Liver (tissue), 9 donors: ENCODE data around the gene EMC6. TPM values are rescaled to one million over a fixed set of nuclear protein-coding genes. Genes with fewer than 3 reads are reported as not detected.

ENCODE experiments used
- DNase-seq: peaks from one replicate; pipeline ENCODE4 v3.0.0-alpha.2; 2017; ENCODE audit warnings: low spot score
- H3K27ac ChIP-seq, 2 donors: one replicate each; pipeline ENCODE4 v1.7.0; 2013; ENCODE audit warnings: inconsistent platforms in 2 of 2, low read length in 2 of 2, control low read depth in 1 of 2, low read depth in 1 of 2, mild to moderate bottlenecking in 1 of 2
- H3K27me3 ChIP-seq, 4 donors: one replicate each; pipeline versions ENCODE4 v1.6.1 to v1.7.0; 2013; ENCODE audit warnings: low read length in 3 of 4, inconsistent platforms in 1 of 4, mild to moderate bottlenecking in 1 of 4, moderate library complexity in 1 of 4; ENCODE audit not compliant: control insufficient read depth in 4 of 4, insufficient read depth in 4 of 4
- H3K36me3 ChIP-seq, 4 donors: one replicate each; pipeline versions ENCODE4 v1.6.1 to v1.7.0; 2013; ENCODE audit warnings: low read length in 3 of 4, mild to moderate bottlenecking in 3 of 4, low read depth in 1 of 4, moderate library complexity in 1 of 4; ENCODE audit not compliant: control insufficient read depth in 4 of 4, insufficient read depth in 3 of 4
- H3K4me1 ChIP-seq, 4 donors: one replicate each; pipeline versions ENCODE4 v1.6.1 to v1.7.0; 2013; ENCODE audit warnings: low read length in 3 of 4, mild to moderate bottlenecking in 3 of 4, moderate library complexity in 1 of 4; ENCODE audit not compliant: control insufficient read depth in 4 of 4, insufficient read depth in 4 of 4
- H3K4me3 ChIP-seq, 3 donors: one replicate each; pipeline versions ENCODE4 v1.6.1 to v1.7.0; 2013; ENCODE audit warnings: low read length in 3 of 3, control low read depth in 1 of 3, low read depth in 1 of 3, mild to moderate bottlenecking in 1 of 3
- H3K9ac ChIP-seq, 2 donors: one replicate each; pipeline ENCODE4 v1.7.0; 2013; ENCODE audit warnings: low read length in 2 of 2, mild to moderate bottlenecking in 2 of 2, moderate library complexity in 2 of 2, control low read depth in 1 of 2, low read depth in 1 of 2
- H3K9me3 ChIP-seq, 4 donors: one replicate each; pipeline versions ENCODE4 v1.6.1 to v1.7.0; 2013; ENCODE audit warnings: low read length in 3 of 4; ENCODE audit not compliant: control insufficient read depth in 4 of 4
- ATF3 ChIP-seq: IDR thresholded peaks from 2 replicates; pipeline ENCODE4 v1.6.1; 2016; ENCODE audit warnings: antibody characterized with exemption
- CTCF ChIP-seq: fragments of 150-350 bp; IDR thresholded peaks from 2 replicates; pipeline ENCODE4 v1.5.1; 2017; ENCODE audit warnings: improper control_type of control experiment, low read depth, low read length; ENCODE audit not compliant: missing input control
- EGR1 ChIP-seq, 2 donors: IDR thresholded peaks; 2 replicates each; pipeline ENCODE4 v1.6.1; 2016 to 2018; ENCODE audit warnings: antibody characterized with exemption in 2 of 2, low read depth in 2 of 2
- FOXA1 ChIP-seq: IDR thresholded peaks from 2 replicates; pipeline ENCODE4 v1.6.1; 2016; ENCODE audit warnings: antibody characterized with exemption
- FOXA2 ChIP-seq: IDR thresholded peaks from 2 replicates; pipeline ENCODE4 v1.6.1; 2016; ENCODE audit warnings: antibody characterized with exemption
- GABPA ChIP-seq, 2 donors: IDR thresholded peaks in 1 of 2; conservative IDR thresholded peaks in 1 of 2; 2 replicates each; pipeline ENCODE4 v1.6.1; 2016; ENCODE audit warnings: antibody characterized with exemption in 2 of 2, mild to moderate bottlenecking in 1 of 2, moderate library complexity in 1 of 2
- HNF4A ChIP-seq, 2 donors: conservative IDR thresholded peaks; 2 replicates each; pipeline ENCODE4 v1.6.1; 2016; ENCODE audit warnings: antibody characterized with exemption in 2 of 2, mild to moderate bottlenecking in 2 of 2
- HNF4G ChIP-seq: IDR thresholded peaks from 2 replicates; pipeline ENCODE4 v1.6.1; 2016; ENCODE audit warnings: antibody characterized with exemption
- JUND ChIP-seq, 2 donors: IDR thresholded peaks; 2 replicates each; pipeline ENCODE4 v1.6.1; 2016; ENCODE audit warnings: antibody characterized with exemption in 2 of 2
- MAX ChIP-seq: IDR thresholded peaks from 2 replicates; pipeline ENCODE4 v1.6.1; 2016; ENCODE audit warnings: antibody characterized with exemption
- NR2F2 ChIP-seq: IDR thresholded peaks from 2 replicates; pipeline ENCODE4 v1.6.1; 2016; ENCODE audit warnings: antibody characterized with exemption
- RAD21 ChIP-seq, 2 donors: IDR thresholded peaks; 2 replicates each; pipeline ENCODE4 v1.6.1; 2016; ENCODE audit warnings: antibody characterized with exemption in 2 of 2, mild to moderate bottlenecking in 2 of 2
- REST ChIP-seq: IDR thresholded peaks from 2 replicates; pipeline ENCODE4 v1.6.1; 2016; ENCODE audit warnings: antibody characterized with exemption, mild to moderate bottlenecking
- RXRA ChIP-seq, 2 donors: IDR thresholded peaks; 2 replicates each; pipeline ENCODE4 v1.6.1; 2017 to 2018; ENCODE audit warnings: antibody characterized with exemption in 2 of 2, mild to moderate bottlenecking in 1 of 2
- SP1 ChIP-seq: IDR thresholded peaks from 2 replicates; pipeline ENCODE4 v1.6.1; 2018; ENCODE audit warnings: antibody characterized with exemption, mild to moderate bottlenecking
- TAF1 ChIP-seq: conservative IDR thresholded peaks from 2 replicates; pipeline ENCODE4 v1.6.1; 2016; ENCODE audit warnings: antibody characterized with exemption, mild to moderate bottlenecking
- YY1 ChIP-seq: IDR thresholded peaks from 2 replicates; pipeline ENCODE4 v1.6.1; 2016; ENCODE audit warnings: antibody characterized with exemption, mild to moderate bottlenecking
- ZBTB33 ChIP-seq: IDR thresholded peaks from 2 replicates; pipeline ENCODE4 v1.6.1; 2016; ENCODE audit warnings: antibody characterized with exemption
- WGBS: extraction: QIAGEN DNeasy Blood & Tissue Kit; methylation state at CpG from one replicate; pipeline ENCODE4 v1.1.7; 2013; 5-methylcytosine and 5-hydroxymethylcytosine counted together
- polyA plus RNA-seq, 2 donors: library from polyadenylated mRNA; stranded (reverse) in 1 of 2; unstranded in 1 of 2; fragments of 200-250 nt in 1 of 2; fragments of >200 nt in 1 of 2; fragmentation: Nextera tagmentation in 1 of 2; extraction: Ambion mirVana in 1 of 2; gene quantifications; one replicate each; pipeline versions ENCODE4 v1.2.1 to v1.2.3, GENCODE V29; 2013 to 2015
- total RNA-seq, 2 donors: library from RNA; depleted of rRNA; stranded (reverse); fragments of >200 nt; gene quantifications; one replicate each; pipeline ENCODE4 v1.2.3, GENCODE V29; 2014
- donor health status: healthy.
- donor health status: healthy.
- donor health status: healthy.
- donor health status: healthy.
- donor health status: healthy.

The EMC6 gene
- total and polyA plus RNA-seq, 4 donors, result 12.3 to 107 (median 47.6) TPM

- TF ChIP-seq HNF4A (conservative IDR thresholded peaks at IDR 0.05) (no peak), SP1 (no peak)
These were observed 46.7 kb downstream of the EMC6 start (continued) for GRCh38 chr17:3715296-3715695.

- WGBS, result 84% methylated on average over 4 of the region's 4 CpGs
- no peaks in the 10 kb centered on the region for H3K27me3 ChIP-seq
- TF ChIP-seq TAF1, result no peak
- TF ChIP-seq NR2F2, result no peak
- TF ChIP-seq EGR1 (IDR thresholded peaks at IDR 0.05; ENCODE audit: low read depth in 2 of 2), result no peak
- TF ChIP-seq FOXA1, result no peak
- TF ChIP-seq REST, result no peak
- TF ChIP-seq CTCF, result no peak
- no peak for TF ChIP-seq MAX
- TF ChIP-seq RAD21 (IDR thresholded peaks at IDR 0.05), result no peak
- TF ChIP-seq RXRA (IDR thresholded peaks at IDR 0.05), result no peak
- no peak for TF ChIP-seq HNF4A (conservative IDR thresholded peaks at IDR 0.05)
- no peak for TF ChIP-seq SP1
- no peak overlapping the region for H3K4me3 ChIP-seq
- H3K36me3 ChIP-seq, result peaks cover 6 to 31% (median 27%) of the 10 kb centered on the region in 4 donors
- peaks cover 4 to 9% (median 8%) of the 10 kb centered on the region in 4 donors for H3K4me1 ChIP-seq
- no peaks in the 10 kb centered on the region for H3K9me3 ChIP-seq
- H3K9ac ChIP-seq, result no peak overlapping the region
- no peak overlapping the region for H3K27ac ChIP-seq
- no peak for DNase-seq
These were observed 49.6 kb downstream of the EMC6 start for GRCh38 chr17:3718201-3718600.

- H3K9ac ChIP-seq, result no peak overlapping the region
- DNase-seq, result no peak
- peaks cover 5 to 31% (median 27%) of the 10 kb centered on the region in 4 donors for H3K36me3 ChIP-seq
- no peaks in the 10 kb centered on the region for H3K27me3 ChIP-seq
- H3K4me1 ChIP-seq, result peaks cover 7 to 15% (median 11%) of the 10 kb centered on the region in 4 donors
- H3K27ac ChIP-seq, result no peak overlapping the region
- no peak overlapping the region for H3K4me3 ChIP-seq
- H3K9me3 ChIP-seq, result no peaks in the 10 kb centered on the region
- TF ChIP-seq REST, result no peak
- no peak for TF ChIP-seq JUND (IDR thresholded peaks at IDR 0.05)
- no peak for TF ChIP-seq TAF1
- TF ChIP-seq HNF4G, result no peak
- no peak for TF ChIP-seq GABPA (IDR thresholded peaks at IDR 0.05 in 1 of 2, conservative IDR thresholded peaks at IDR 0.05 in 1 of 2)
- TF ChIP-seq NR2F2, result no peak
- no peak for TF ChIP-seq EGR1 (IDR thresholded peaks at IDR 0.05; ENCODE audit: low read depth in 2 of 2)
- TF ChIP-seq FOXA2, result no peak
- no peak for TF ChIP-seq ZBTB33
- TF ChIP-seq RXRA (IDR thresholded peaks at IDR 0.05), result no peak
- no peak for TF ChIP-seq MAX
- TF ChIP-seq YY1, result no peak
- no peak for TF ChIP-seq FOXA1
- no peak for TF ChIP-seq RAD21 (IDR thresholded peaks at IDR 0.05)
- TF ChIP-seq SP1, result no peak
- no peak for TF ChIP-seq ATF3
- TF ChIP-seq HNF4A (conservative IDR thresholded peaks at IDR 0.05), result no peak
These were observed 50.7 kb downstream of the EMC6 start for GRCh38 chr17:3719265-3719664.
